HG03457 (cell line): ENCODE results near the gene MOB2.

Experiments
- ATAC-seq: cut with Tn5 transposase; IDR thresholded peaks from one replicate; pipeline ENCODE4 v1.9.1; 2021; ENCODE audit warnings: moderate number of reproducible peaks; ENCODE audit not compliant: unreplicated experiment

Gene MOB2

GRCh38 chr11:1505480-1505879 lies 18.9 kb upstream of the MOB2 start:
- ATAC-seq, result no peak

DNA sequence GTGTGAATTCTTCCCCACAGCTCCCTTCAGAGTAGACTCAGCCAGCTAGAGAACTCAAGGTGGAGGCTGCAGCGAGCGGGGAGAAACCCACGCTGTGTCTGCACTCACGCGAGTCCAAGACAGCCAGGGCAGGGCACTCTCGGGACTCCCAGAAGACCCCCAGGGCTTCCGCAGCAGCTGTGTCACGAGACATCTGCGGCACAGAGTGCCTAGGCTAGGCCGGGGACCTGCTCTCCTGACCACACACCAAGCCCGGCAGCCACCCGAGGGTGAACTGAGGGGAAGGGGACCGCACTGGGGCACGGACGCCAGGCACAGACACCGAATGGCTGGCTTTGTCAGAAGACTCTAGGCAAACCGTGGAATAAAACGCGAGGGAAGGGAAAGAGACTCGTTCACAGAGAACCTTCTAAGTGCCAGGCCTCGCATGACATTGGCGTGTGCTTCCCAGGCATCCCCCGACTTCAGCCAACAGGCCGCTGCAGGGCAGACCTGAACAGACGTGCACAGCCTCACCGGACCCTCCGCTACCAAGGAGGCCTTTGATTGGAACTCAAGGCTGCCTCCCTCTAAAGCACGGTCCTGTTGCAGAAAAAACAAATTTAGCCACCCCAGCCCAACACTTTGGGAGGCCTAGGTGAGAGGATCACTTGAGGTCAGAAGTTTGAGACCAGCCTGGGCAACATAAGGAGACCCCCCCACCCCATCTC lies 18.2 kb upstream of the MOB2 start:
- ATAC-seq, result no peak

GRCh38 chr11:1504138-1504537 lies 17.6 kb upstream of the MOB2 start:
- no peak for ATAC-seq

- no peak for ATAC-seq
Observed at GRCh38 chr11:1503708-1504104, 17.1 kb upstream of the MOB2 start.

DNA sequence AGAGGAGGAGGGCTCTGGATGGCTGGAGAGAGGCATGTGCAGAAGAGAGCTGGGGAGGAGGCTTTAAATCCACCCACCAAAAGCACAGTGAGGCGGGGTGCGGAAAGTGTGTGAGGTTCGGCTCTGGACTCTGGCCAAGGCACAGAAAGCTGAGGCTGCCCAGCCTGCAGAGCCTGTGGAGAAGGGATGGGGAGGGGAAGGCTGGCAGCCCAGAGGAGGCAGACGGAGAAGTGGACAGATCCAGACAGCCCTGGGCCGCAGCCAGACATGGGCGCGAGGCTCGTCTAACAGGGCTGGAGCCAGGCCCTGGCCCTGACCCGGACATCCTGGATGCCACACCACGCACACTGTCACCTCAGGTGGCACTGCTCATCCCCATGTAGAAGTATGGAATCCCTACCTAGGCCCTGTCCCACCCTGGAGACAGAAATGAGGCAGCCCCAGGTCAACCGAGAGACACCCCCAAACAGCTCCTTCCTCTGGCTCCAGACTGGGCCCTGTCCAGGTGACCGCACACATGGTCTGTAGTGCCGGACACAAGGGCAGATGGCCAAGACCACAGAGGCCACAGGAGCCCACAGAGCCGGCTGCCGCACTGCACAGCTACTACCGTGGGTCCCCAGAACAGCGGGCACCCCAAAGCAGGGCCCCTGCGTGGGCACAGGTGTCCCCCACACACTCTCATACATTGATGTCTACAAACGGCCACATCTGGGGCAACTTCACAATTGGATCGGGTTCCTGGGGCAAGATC lies 16.6 kb upstream of the MOB2 start:
- no peak for ATAC-seq

GRCh38 chr11:1502168-1502953 lies 15.8 kb upstream of the MOB2 start:
- no peak for ATAC-seq

DNA sequence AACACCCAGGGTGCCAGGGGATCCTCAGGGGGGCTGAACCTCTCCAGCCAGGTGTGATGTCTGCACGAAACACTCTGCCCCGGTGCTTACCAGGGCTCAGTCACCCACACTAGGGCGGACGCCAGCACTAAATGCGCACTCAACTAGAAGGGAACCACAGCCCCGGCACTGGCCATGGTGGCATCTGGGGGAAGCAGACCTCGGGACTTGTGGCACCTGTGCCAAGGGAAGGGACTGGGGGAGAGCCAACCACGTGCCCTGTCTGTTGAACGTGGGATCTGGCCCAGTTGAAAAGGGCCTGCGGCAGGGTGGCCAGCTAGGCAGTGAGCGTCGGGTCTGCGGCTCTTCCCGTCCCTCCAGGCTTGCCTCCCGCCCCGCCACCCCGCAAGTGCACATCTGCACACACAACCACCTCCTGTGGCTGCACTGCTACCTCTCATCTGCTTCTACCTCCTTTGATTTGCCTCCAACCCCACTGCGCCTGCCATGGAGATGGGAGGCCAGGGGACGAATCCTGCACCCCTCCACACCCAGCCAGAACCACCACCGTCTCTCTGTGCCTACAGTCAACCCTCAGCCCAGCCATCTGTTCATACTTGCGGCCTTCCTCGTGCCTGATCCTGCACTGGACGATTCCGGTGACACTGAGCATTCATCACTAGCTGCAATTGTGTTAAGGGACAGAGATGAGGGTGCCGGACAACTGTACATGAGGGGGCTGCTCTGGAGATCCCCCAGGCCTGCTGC lies 15.0 kb upstream of the MOB2 start:
- no peak for ATAC-seq

GRCh38 chr11:1500466-1501420 lies 14.2 kb upstream of the MOB2 start:
- ATAC-seq, result no peak

DNA sequence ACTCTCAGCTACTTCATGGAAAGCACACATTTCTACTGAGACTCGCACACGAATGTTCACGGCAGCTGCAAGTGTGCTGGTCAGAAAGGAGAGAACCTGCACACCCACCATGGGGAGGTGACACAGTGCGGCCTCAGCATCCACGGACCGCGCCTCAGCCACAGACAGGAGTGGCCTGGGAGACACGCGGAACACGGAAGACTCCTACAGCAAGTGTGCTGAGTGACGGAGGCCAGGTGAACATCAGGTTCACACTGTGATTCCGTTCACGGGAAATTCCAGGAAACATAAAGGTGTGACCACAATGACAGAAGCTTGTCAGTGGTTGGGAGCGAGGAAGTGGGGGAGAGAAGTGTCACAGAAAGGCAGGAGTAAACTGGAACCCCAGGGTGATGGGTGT lies 13.3 kb upstream of the MOB2 start:
- no peak for ATAC-seq

DNA sequence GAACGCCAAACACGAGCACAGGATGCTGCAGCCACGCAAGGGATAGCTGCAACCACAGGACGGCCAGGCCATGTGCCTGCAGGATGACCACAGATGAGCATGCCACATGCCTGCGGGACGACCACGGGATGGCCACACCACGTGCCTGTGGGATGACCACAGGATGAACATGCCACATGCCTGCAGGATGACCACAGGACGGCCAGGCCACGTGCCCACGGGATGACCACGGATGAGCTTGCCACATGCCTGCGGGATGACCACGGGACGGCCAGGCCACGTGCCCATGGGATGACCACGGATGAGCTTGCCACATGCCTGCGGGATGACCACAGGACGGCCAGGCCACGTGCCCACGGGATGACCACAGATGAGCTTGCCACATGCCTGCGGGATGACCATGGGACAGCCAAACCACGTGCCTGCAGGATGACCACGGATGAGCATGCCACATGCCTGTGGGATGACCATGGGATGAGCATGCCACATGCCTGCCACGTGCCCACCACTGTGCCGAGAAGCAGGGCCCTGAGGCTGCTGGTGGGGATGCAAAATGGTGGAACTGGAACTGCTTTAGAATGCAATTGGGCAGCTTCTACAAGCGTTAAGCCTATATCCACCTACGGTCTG lies 12.8 kb upstream of the MOB2 start:
- no peak for ATAC-seq

GRCh38 chr11:1498262-1498661 lies 11.7 kb upstream of the MOB2 start:
- ATAC-seq, result no peak

DNA sequence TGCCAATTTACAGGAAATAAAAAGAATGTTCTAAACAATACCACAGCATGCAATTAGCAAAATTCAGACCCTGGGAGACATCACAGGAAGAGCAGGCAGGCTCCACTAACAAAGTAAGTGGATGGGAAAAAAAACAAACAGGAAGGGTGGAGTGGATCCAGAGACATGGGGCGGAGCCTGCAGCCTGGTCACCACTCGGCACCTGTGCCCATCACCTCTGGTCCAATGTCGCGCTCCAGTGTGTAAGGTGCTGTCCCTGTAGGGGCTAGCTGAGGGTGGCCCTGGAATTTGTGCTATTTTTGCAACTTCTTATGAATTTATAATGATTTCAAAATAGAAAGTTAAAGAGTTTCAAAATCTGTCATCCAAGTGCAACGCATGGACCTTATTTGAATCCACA lies 11.0 kb upstream of the MOB2 start:
- ATAC-seq, result no peak

GRCh38 chr11:1496761-1497095 lies 10.1 kb upstream of the MOB2 start:
- no peak for ATAC-seq

- ATAC-seq, result no peak
Observed at GRCh38 chr11:1496091-1496760, 9.6 kb upstream of the MOB2 start.

DNA sequence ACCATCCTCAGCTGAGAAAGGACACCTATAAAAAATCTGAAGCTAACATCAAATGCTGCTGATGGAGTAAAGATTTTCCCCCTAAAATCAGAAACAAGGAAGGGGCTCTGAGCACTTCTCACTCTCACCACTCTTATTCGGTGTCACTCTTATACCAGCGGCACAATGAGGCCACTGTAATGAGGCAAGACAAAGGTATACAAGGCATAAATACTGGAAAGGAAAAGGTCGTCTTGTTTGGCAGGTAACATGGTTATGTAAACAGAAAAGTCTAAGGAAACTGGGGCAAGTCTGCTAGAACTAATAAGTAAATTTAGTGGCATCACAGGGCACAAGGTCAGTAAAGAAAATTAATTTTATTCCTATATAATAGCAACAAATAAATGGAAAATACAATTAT lies 8.1 kb upstream of the MOB2 start:
- ATAC-seq, result no peak

GRCh38 chr11:1493650-1494244 lies 7.2 kb upstream of the MOB2 start:
- ATAC-seq, result no peak

GRCh38 chr11:1491379-1491778 lies 4.8 kb upstream of the MOB2 start:
- no peak for ATAC-seq

GRCh38 chr11:1490651-1491050 lies 4.1 kb upstream of the MOB2 start:
- ATAC-seq, result no peak
